GM12875 (cell line): ENCODE results near the gene IGSF9B.

Experiments used
- H3K4me3 ChIP-seq: one replicate; pipeline ENCODE4 v1.5.1; 2011; ENCODE audit warnings: low read depth, low read length, control low read depth
- CTCF ChIP-seq: IDR thresholded peaks from 2 replicates; pipeline ENCODE4 v1.5.1; 2011; ENCODE audit warnings: low read depth, mild to moderate bottlenecking, control low read depth, inconsistent platforms, low read length, moderate library complexity, borderline replicate concordance; ENCODE audit not compliant: insufficient read depth

IGSF9B gene

GRCh38 chr11:133937015-133937414, 19.8 kb downstream of the IGSF9B start:
- TF ChIP-seq CTCF: no peak
- H3K4me3 ChIP-seq: no peak overlapping the region

GRCh38 chr11:133936592-133936991, 20.2 kb downstream of the IGSF9B start:
- TF ChIP-seq CTCF: no peak
- no peak overlapping the region for H3K4me3 ChIP-seq

GRCh38 chr11:133936136-133936535, 20.6 kb downstream of the IGSF9B start:
- TF ChIP-seq CTCF: no peak
- H3K4me3 ChIP-seq: no peak overlapping the region

GRCh38 chr11:133935551-133935910, 21.2 kb downstream of the IGSF9B start:
- no peak for TF ChIP-seq CTCF
- H3K4me3 ChIP-seq: no peak overlapping the region

- no peak for TF ChIP-seq CTCF
- no peak overlapping the region for H3K4me3 ChIP-seq
These were observed 21.9 kb downstream of the IGSF9B start for GRCh38 chr11:133934599-133935550.

- no peak overlapping the region for H3K4me3 ChIP-seq
- TF ChIP-seq CTCF: no peak
These were observed 22.7 kb downstream of the IGSF9B start for GRCh38 chr11:133934096-133934495.

- TF ChIP-seq CTCF: no peak
- no peak overlapping the region for H3K4me3 ChIP-seq
These were observed 25.2 kb downstream of the IGSF9B start for GRCh38 chr11:133931449-133932060.
